Transverse colon (tissue), 4 donors: Measurements from ENCODE around the gene GPR148. TPM values are rescaled to one million over a fixed set of nuclear protein-coding genes. Genes with fewer than 3 reads are reported as not detected.

ENCODE experiments used
- DNase-seq: peaks from one replicate; pipeline ENCODE4 v3.0.0-alpha.2; 2019
- H3K27ac ChIP-seq, 4 donors: fragments of 200-600 bp; sonication (generic); 2 replicates each; pipeline ENCODE4 v1.5.1; 2016 to 2018; ENCODE audit warnings: inconsistent platforms in 4 of 4
- H3K27me3 ChIP-seq: fragments of 200-600 bp; sonication (generic); 2 replicates; pipeline ENCODE4 v1.5.1; 2017; ENCODE audit warnings: inconsistent platforms
- H3K36me3 ChIP-seq, 4 donors: fragments of 200-600 bp; sonication (generic); 2 replicates each; pipeline ENCODE4 v1.5.1; 2017 to 2019; ENCODE audit warnings: inconsistent platforms in 4 of 4
- H3K4me1 ChIP-seq, 4 donors: fragments of 200-600 bp; sonication (generic); 2 replicates each; pipeline ENCODE4 v1.5.1; 2017 to 2020; ENCODE audit warnings: inconsistent platforms in 4 of 4
- H3K4me3 ChIP-seq, 4 donors: fragments of 200-600 bp; sonication (generic); 1 replicate in 1 of 4; 2 replicates in 3 of 4; pipeline versions ENCODE4 v1.5.1 to v1.6.1; 2017 to 2019; ENCODE audit warnings: inconsistent platforms in 4 of 4
- H3K9me3 ChIP-seq, 2 donors: fragments of 200-600 bp; sonication (generic); 2 replicates each; pipeline ENCODE4 v1.5.1; 2017 to 2019; ENCODE audit warnings: inconsistent platforms in 2 of 2
- EP300 ChIP-seq: sonication (generic); formaldehyde crosslinking; IDR thresholded peaks from one replicate; pipeline ENCODE4 v1.6.1; 2017; ENCODE audit warnings: antibody characterized with exemption, low read depth
- POLR2A ChIP-seq: fragments of 450-650 bp; IDR thresholded peaks from one replicate; pipeline ENCODE4 v1.6.1; 2016; ENCODE audit warnings: antibody characterized with exemption, mild to moderate bottlenecking, moderate library complexity
- POLR2AphosphoS5 ChIP-seq, 3 donors: sonication (generic); formaldehyde crosslinking; IDR thresholded peaks; one replicate each; pipeline ENCODE4 v1.6.1; 2016; ENCODE audit warnings: antibody characterized with exemption in 3 of 3
- WGBS, 2 donors: methylation state at CpG; one replicate each; pipeline ENCODE4 v1.1.5; 2018; ENCODE audit warnings: low coverage in 1 of 2; 5-methylcytosine and 5-hydroxymethylcytosine counted together
- in situ Hi-C, 4 donors: fragments of 200-750 bp; cut with MboI; loops; one replicate each; pipeline versions ENCODE4 v1.15.0 to v1.15.1; 2017; ENCODE audit warnings: low sequenced_read_pairs in 3 of 4, low pct_ligation_motif_present in 1 of 4, low pct_unique_long_range_greater_than_20kb in 1 of 4
- intact Hi-C: fragments of 100-400 bp; cut with DNase I; formaldehyde crosslinking; loops from one replicate; pipeline ENCODE4 v1.15.1; 2023; ENCODE audit warnings: low total_unique reads
- total RNA-seq, 4 donors: library from RNA; depleted of rRNA; stranded (reverse); fragments of >200 nt; gene quantifications; one replicate each; pipeline ENCODE4 v1.1.0, GENCODE V29; 2016
- TF ChIP-seq, protein P1 (sequence below), 5 experiments: fragments of 200-600 bp in 3 of 5; fragments of 450-650 bp in 2 of 5; sonication (generic) in 3 of 5; IDR thresholded peaks; 1 replicate in 2 of 5; 2 replicates in 3 of 5; pipeline ENCODE4 v1.5.1; 2016 to 2017; ENCODE audit warnings: antibody characterized with exemption in 5 of 5, inconsistent platforms in 3 of 5, mild to moderate bottlenecking in 2 of 5, moderate library complexity in 1 of 5

The GPR148 gene
- total RNA-seq, 4 donors from 2014 or later = not detected

DNA sequence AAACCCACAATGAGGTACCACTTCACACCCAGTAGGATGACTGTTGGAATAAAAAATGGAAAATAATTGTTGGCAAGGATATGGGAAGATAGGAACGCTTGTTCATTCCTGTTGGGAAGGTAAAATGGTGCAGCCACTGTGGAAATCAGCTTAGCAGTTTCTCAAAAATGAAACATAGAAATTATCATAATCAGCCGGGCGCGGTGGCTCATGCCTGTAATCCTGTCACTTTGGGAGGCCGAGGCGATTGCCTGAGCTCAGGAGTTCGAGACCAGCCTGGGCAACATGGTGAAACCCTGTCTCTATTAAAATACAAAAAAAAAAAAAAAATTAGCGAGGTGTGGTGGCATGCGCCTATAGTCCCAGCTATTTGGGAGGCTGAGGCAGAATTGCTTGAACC lies 49.9 kb downstream of the GPR148 start:
- intact Hi-C loops (no loop called here), in situ Hi-C loops (no loop called here)
- 81 to 92% methylated on average over 9 of the region's 9 CpGs for WGBS, 2 donors
- no peak for TF ChIP-seq POLR2AphosphoS5 (IDR thresholded peaks at IDR 0.05)
- no peak for TF ChIP-seq POLR2A
- TF ChIP-seq, protein P1, sequence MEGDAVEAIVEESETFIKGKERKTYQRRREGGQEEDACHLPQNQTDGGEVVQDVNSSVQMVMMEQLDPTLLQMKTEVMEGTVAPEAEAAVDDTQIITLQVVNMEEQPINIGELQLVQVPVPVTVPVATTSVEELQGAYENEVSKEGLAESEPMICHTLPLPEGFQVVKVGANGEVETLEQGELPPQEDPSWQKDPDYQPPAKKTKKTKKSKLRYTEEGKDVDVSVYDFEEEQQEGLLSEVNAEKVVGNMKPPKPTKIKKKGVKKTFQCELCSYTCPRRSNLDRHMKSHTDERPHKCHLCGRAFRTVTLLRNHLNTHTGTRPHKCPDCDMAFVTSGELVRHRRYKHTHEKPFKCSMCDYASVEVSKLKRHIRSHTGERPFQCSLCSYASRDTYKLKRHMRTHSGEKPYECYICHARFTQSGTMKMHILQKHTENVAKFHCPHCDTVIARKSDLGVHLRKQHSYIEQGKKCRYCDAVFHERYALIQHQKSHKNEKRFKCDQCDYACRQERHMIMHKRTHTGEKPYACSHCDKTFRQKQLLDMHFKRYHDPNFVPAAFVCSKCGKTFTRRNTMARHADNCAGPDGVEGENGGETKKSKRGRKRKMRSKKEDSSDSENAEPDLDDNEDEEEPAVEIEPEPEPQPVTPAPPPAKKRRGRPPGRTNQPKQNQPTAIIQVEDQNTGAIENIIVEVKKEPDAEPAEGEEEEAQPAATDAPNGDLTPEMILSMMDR (IDR thresholded peaks at IDR 0.05) = no peak
- TF ChIP-seq EP300 = no peak
- Histone ChIP-seq H3K27me3 (no peaks in the 10 kb centered on the region), H3K36me3 (no peaks in the 10 kb centered on the region), H3K9me3 (no peaks in the 10 kb centered on the region), H3K27ac (no peak overlapping the region), H3K4me3 (no peak overlapping the region), H3K4me1 (no peaks in the 10 kb centered on the region)
- DNase-seq = no peak

Other genes with a start within 250 kb of the GPR148 start
- under 1 TPM in 1 of 4 donors, not detected in 3; under 0.01 TPM for gene POTEI, start 219.7 kb upstream of the GPR148 start, total RNA-seq
- not detected for gene CFC1B, start 207.8 kb upstream of the GPR148 start, total RNA-seq
- gene CFC1, start 129.5 kb upstream of the GPR148 start, total RNA-seq = 1 to 10 TPM in 1 of 4 donors, not detected in 3; 1.1 TPM
- under 1 TPM in 1 of 4 donors, not detected in 3; 0.60 TPM for gene POTEJ, start 117.6 kb upstream of the GPR148 start, total RNA-seq
- under 1 TPM in 2 of 4 donors, not detected in 2; 0.27 to 0.32 TPM for gene AMER3, start 26.5 kb downstream of the GPR148 start, total RNA-seq
- 10 to 100 TPM in 1 of 4 donors, 1 to 10 TPM in 3; 1.2 to 16.8 (median 1.7) TPM for gene ARHGEF4, start 107.8 kb downstream of the GPR148 start, total RNA-seq